Measurements from ENCODE around the gene TTC12.

TTC12 gene

GRCh38 chr11:113401718-113402117, 87.3 kb downstream of the TTC12 start:
- TF ChIP-seq CTCF (IDR thresholded peaks at IDR 0.05; ENCODE audit: low read depth, low read length): no peak
- DNase-seq (ENCODE audit: extremely low read depth, low read depth): no peak

GRCh38 chr11:113404859-113405430, 90.6 kb downstream of the TTC12 start:
- no peak for TF ChIP-seq CTCF (IDR thresholded peaks at IDR 0.05; ENCODE audit: low read depth, low read length)
- no peak for DNase-seq (ENCODE audit: extremely low read depth, low read depth)

- DNase-seq (ENCODE audit: extremely low read depth, low read depth): no peak
- no peak for TF ChIP-seq CTCF (IDR thresholded peaks at IDR 0.05; ENCODE audit: low read depth, low read length)
Measured at GRCh38 chr11:113405724-113406478, 91.5 kb downstream of the TTC12 start.

GRCh38 chr11:113407163-113407562, 92.8 kb downstream of the TTC12 start:
- DNase-seq (ENCODE audit: extremely low read depth, low read depth): no peak
- TF ChIP-seq CTCF (IDR thresholded peaks at IDR 0.05; ENCODE audit: low read depth, low read length): no peak

GRCh38 chr11:113408206-113408605, 93.8 kb downstream of the TTC12 start:
- DNase-seq (ENCODE audit: extremely low read depth, low read depth): no peak
- TF ChIP-seq CTCF (IDR thresholded peaks at IDR 0.05; ENCODE audit: low read depth, low read length): no peak

GRCh38 chr11:113408887-113409286, 94.5 kb downstream of the TTC12 start:
- DNase-seq (ENCODE audit: extremely low read depth, low read depth): no peak
- TF ChIP-seq CTCF (IDR thresholded peaks at IDR 0.05; ENCODE audit: low read depth, low read length): no peak

GRCh38 chr11:113409526-113409925, 95.1 kb downstream of the TTC12 start:
- no peak for TF ChIP-seq CTCF (IDR thresholded peaks at IDR 0.05; ENCODE audit: low read depth, low read length)

More at GRCh38 chr11:113409526-113409925, 95.1 kb downstream of the TTC12 start:
- no peak for DNase-seq (ENCODE audit: extremely low read depth, low read depth)

Measured in AG09319 (cell line).